WERI-Rb-1 (cell line): ENCODE measurements around the gene NFATC2IP.
A peak's percentile ranks its signal among the peaks of the same experiment; 100 is the strongest.
"Not testable (repeated sequence)": the region's sequence is repeated elsewhere in the genome, so short reads cannot be mapped to it uniquely, and the experiment has no call there.

Experiments
- DNase-seq: peaks from one replicate; pipeline ENCODE4 v3.0.0-alpha.2; 2020
- H3K27ac ChIP-seq: fragments of 250-450 bp; sonication (Bioruptor Pico); 2 replicates; pipeline ENCODE4 v1.5.1; 2020; ENCODE audit warnings: mild to moderate bottlenecking, moderate library complexity
- H3K27me3 ChIP-seq: fragments of 250-450 bp; sonication (Bioruptor Pico); 2 replicates; pipeline ENCODE4 v1.5.1; 2021; ENCODE audit warnings: mild to moderate bottlenecking, low read depth, moderate library complexity; ENCODE audit not compliant: insufficient read depth, severe bottlenecking
- H3K36me3 ChIP-seq: fragments of 250-450 bp; sonication (Bioruptor Pico); 2 replicates; pipeline ENCODE4 v1.5.1; 2020; ENCODE audit warnings: mild to moderate bottlenecking, moderate library complexity
- H3K4me3 ChIP-seq: 2 replicates; pipeline ENCODE4 v1.5.1; 2011; ENCODE audit warnings: low read depth, mild to moderate bottlenecking, control low read depth, low read length
- H3K9me3 ChIP-seq: fragments of 250-450 bp; sonication (Bioruptor Pico); 2 replicates; pipeline ENCODE4 v1.5.1; 2021; ENCODE audit warnings: mild to moderate bottlenecking, moderate library complexity; ENCODE audit not compliant: severe bottlenecking
- TF ChIP-seq, protein P1 (sequence below): IDR thresholded peaks from 2 replicates; pipeline ENCODE4 v1.5.1; 2011; ENCODE audit warnings: low read depth, mild to moderate bottlenecking, control low read depth, inconsistent platforms, low read length

The NFATC2IP gene

GRCh38 chr16:28923652-28924398 is 26.9 kb upstream of the NFATC2IP start:
- Histone ChIP-seq H3K9me3 (no peaks in the 10 kb centered on the region), H3K27me3 (no peaks in the 10 kb centered on the region), H3K36me3 (peaks cover 15% of the 10 kb centered on the region), H3K27ac (peak overlapping the region; percentile 41; the same call in 1 of the 2 replicates), H3K4me3 (no peak overlapping the region)
- TF ChIP-seq, protein P1, sequence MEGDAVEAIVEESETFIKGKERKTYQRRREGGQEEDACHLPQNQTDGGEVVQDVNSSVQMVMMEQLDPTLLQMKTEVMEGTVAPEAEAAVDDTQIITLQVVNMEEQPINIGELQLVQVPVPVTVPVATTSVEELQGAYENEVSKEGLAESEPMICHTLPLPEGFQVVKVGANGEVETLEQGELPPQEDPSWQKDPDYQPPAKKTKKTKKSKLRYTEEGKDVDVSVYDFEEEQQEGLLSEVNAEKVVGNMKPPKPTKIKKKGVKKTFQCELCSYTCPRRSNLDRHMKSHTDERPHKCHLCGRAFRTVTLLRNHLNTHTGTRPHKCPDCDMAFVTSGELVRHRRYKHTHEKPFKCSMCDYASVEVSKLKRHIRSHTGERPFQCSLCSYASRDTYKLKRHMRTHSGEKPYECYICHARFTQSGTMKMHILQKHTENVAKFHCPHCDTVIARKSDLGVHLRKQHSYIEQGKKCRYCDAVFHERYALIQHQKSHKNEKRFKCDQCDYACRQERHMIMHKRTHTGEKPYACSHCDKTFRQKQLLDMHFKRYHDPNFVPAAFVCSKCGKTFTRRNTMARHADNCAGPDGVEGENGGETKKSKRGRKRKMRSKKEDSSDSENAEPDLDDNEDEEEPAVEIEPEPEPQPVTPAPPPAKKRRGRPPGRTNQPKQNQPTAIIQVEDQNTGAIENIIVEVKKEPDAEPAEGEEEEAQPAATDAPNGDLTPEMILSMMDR: no peak
- peak; percentile 53 for DNase-seq

DNA sequence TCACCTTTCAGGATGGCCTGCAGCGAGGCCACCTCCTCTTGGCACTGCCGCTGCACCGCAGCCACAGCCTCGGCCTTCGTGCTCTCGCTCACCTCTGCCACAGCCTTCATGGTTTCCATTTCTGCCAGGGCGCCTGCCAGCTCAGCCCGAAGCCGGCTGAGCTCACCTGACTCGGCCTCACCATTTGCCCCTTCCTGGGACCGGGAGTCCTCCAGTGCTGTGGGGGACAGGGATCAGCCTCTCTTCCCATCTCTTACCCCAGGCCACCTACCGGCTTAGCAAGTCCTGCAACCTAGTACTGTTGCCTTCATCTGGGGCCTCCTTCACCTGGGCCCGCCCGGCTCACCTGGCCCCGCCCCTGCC is 26.4 kb upstream of the NFATC2IP start:
- H3K9me3 ChIP-seq: no peaks in the 10 kb centered on the region
- peak overlapping the region; percentile 41; the same call in 1 of the 2 replicates for H3K27ac ChIP-seq
- peaks cover 10% of the 10 kb centered on the region for H3K36me3 ChIP-seq
- TF ChIP-seq, protein P1: 0 out of 2 replicates have a peak, but pooled peaks have one; percentile 10
- peak overlapping the region; percentile 94 for H3K4me3 ChIP-seq
- no peak for DNase-seq
- no peaks in the 10 kb centered on the region for H3K27me3 ChIP-seq

DNA sequence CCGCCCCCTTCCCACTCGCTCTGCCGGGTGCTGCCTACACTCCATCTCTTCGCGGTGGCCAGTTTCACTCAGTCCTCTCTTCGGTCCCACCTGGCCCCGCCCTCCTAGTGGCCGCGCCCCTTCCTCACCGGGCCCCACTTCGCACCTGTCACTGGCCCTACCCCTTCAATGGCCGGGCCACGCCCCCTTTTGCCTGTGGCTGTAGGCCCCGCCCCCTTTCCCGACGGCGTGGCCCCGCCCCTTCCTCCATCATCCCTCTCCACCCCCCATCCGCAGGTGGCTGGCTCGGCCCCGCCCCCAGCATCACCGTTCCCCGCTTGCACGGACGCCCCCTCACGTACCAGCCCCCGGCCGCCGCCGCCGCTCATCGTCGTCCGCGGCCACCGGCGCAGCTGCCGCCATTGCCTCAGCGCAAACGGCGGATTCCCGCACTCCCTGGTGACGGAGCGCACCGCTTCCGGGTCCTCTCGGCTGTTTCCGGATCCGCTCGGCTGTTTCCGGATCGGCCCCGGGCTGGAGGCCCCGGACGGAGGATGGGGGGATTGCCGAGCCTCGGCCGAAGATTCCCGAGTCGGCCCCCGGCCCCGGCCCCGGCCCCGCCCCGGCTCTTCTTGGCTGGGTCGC is 25.9 kb upstream of the NFATC2IP start, which contains the start of gene RABEP2:
Gene RABEP2 (minus strand): TSS at position 477 of the 624 bp plus-strand sequence. CDS start 75 bp downstream, at position 402.
- TF ChIP-seq, protein P1: no peak
- Histone ChIP-seq H3K27me3 (no peaks in the 10 kb centered on the region), H3K27ac (peak within 1 kb of the TSS; percentile 96), H3K36me3 (peaks cover 6% of the 10 kb centered on the region; the same call in 1 of the 2 replicates), H3K4me3 (peak within 1 kb of the TSS; percentile 94), H3K9me3 (no peaks in the 10 kb centered on the region)
- peak; percentile 94 for DNase-seq

DNA sequence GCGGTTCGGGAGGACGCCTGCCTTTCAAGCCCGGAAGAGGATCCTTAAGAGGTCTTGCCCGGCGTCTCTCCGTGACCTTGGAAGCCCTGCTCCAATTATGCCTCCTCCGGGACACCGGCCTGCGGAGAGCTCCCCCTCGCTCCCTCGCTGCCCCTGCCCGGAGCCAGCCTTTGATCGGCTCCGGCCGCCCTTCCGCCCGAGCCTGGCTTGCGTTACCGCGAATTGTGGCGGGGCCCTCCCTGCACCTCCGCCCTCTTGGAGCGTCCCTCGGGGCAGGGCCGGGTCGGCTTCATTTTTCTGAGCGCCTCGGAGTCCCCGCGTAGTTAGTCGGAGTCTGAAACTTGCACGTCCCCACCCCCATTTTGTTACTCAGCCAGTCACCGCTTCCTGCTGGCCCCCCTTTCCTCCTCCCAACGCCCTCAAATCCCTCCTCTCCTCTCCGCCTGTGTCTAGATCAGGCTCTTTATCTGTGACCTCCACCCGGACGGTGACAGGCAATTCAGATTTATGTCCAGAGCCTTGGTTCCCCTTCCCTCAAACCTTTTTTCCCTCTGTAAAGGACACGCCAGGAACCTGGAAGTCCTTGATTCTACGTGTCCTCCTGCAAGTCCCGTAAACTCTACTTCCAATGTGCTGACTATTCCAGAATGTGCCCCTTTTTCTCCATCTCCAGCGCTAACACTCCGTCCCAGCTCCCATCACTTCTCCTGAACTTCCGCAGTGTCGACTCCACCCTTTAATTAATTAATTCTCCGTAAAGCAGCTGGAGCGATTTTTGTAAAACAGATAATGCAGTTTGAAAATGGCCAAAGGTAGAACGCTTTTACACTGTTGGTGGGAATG is 25.1 kb upstream of the NFATC2IP start:
- DNase-seq: peak; percentile 89
- Histone ChIP-seq H3K27ac (peak overlapping the region; percentile 96), H3K27me3 (no peaks in the 10 kb centered on the region), H3K9me3 (no peaks in the 10 kb centered on the region), H3K36me3 (peaks cover 6% of the 10 kb centered on the region; the same call in 1 of the 2 replicates), H3K4me3 (peak overlapping the region; percentile 94)
- TF ChIP-seq, protein P1: no peak

- not testable (repeated sequence) for DNase-seq, H3K36me3 ChIP-seq, H3K9me3 ChIP-seq, H3K27me3 ChIP-seq
- Histone ChIP-seq H3K4me3 (peak overlapping the region; percentile 94), H3K27ac (peak overlapping the region; percentile 96)
Observed at GRCh38 chr16:28926284-28926683, 24.5 kb upstream of the NFATC2IP start.
